GM13976 (cell line): Measurements from ENCODE around the gene HOXD10.
A peak's percentile ranks its signal among the peaks of the same experiment; 100 is the strongest.

Experiments
- DNase-seq: peaks from one replicate; pipeline ENCODE4 v3.0.0; 2012; ENCODE audit warnings: low spot score
- CTCF ChIP-seq: IDR thresholded peaks from 2 replicates; pipeline ENCODE4 v1.5.1; 2012; ENCODE audit warnings: borderline replicate concordance, mild to moderate bottlenecking; ENCODE audit not compliant: insufficient read depth; ENCODE audit errors: extremely low read depth, missing control alignments, control extremely low read depth
- in situ Hi-C: fragments of 300-500 bp; cut with MboI; formaldehyde crosslinking; loops from one replicate; pipeline ENCODE4 v1.12.0; 2022; ENCODE audit warnings: low sequenced_read_pairs, mixed read lengths, inconsistent platforms; ENCODE audit not compliant: unreplicated experiment

The HOXD10 gene

GRCh38 chr2:176115883-176116813 lies at the start of gene HOXD10:
TSS of gene HOXD10 (plus strand) at chr2:176116778. CDS start at chr2:176116834, 56 bp downstream.
- no peak for TF ChIP-seq CTCF
- no peak for DNase-seq
- in situ Hi-C loops: no loop called here

GRCh38 chr2:176067589-176068418 lies 48.8 kb upstream of the HOXD10 start:
- in situ Hi-C loops: no loop called here
- no peak for TF ChIP-seq CTCF
- peak; percentile 28 for DNase-seq

DNA sequence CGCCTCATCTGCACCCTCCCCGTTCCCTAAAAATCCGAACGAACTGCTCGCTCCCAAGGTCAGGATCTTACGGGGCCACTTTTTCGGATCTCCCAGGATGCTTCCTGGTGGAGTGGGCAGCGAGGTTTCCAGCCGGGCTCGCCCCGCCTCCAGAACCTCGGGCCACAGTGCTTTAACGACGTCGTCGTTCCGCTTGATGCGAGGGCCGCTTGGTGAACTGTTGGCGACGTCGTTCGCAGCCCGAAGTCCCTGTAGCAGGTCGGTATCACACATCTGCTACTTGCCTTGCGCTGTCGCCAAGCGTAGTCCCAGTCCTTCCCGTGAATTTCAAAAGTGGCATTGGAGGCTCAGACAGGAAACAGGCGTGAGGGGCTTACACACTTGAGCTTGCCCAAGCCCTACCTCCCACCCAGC lies 48.2 kb upstream of the HOXD10 start:
- no peak for TF ChIP-seq CTCF
- in situ Hi-C loops: no loop called here
- DNase-seq: peak; percentile 10

GRCh38 chr2:176071330-176072291 lies 45.0 kb upstream of the HOXD10 start:
- DNase-seq: no peak
- no peak for TF ChIP-seq CTCF
- in situ Hi-C loops: loop anchor here (10.0 kb wide), 1 partner anchor 377 kb away; no protein-coding TSS in a partner anchor

DNA sequence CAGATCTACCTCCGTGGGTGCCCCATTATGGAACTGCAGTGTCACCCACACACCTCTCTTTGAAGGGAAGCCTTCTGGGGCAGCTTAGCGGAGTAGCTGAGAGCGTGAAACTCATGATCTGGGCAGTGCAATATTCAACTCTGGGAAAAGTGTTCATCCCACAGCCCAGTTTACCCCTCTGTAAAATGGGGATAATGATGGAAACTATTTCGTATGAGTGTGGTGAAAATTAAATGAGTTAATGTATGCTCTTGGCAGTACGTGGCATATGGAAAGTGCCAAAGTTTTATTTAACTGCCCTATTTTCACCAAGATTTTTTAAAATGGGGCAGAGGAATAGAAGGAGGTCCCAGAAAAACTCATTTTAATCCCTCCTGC lies 44.3 kb upstream of the HOXD10 start:
- DNase-seq: no peak
- in situ Hi-C loops: loop anchor here (10.0 kb wide), 1 partner anchor 377 kb away; no protein-coding TSS in a partner anchor

More for the DNA sequence above, 44.3 kb upstream of the HOXD10 start:
- TF ChIP-seq CTCF: no peak
